OCI-LY1 (cell line): ENCODE results near the gene ACTN2.

Experiments used
- H2AFZ ChIP-seq: fragments of 200-600 bp; sonication (generic), shearing (Covaris generic); 2 replicates; pipeline ENCODE4 v1.6.0; 2014; ENCODE audit warnings: antibody characterized with exemption, mild to moderate bottlenecking, low read length
- H3F3A ChIP-seq: fragments of 200-600 bp; sonication (generic), shearing (Covaris generic); 2 replicates; pipeline ENCODE4 v1.6.0; 2014; ENCODE audit warnings: mild to moderate bottlenecking, antibody characterized with exemption, low read length, moderate library complexity; ENCODE audit not compliant: insufficient read depth
- H3K27ac ChIP-seq: fragments of 200-600 bp; sonication (generic); 2 replicates; pipeline ENCODE4 v1.5.1; 2014; ENCODE audit warnings: low read length, mixed run types, mild to moderate bottlenecking, low read depth; ENCODE audit not compliant: poor library complexity, severe bottlenecking
- H3K27me3 ChIP-seq: fragments of 200-600 bp; sonication (generic); 2 replicates; pipeline ENCODE4 v1.6.0; 2014; ENCODE audit warnings: antibody characterized with exemption, mild to moderate bottlenecking, low read length, moderate library complexity; ENCODE audit not compliant: insufficient read depth
- H3K36me3 ChIP-seq: fragments of 200-600 bp; sonication (generic); 2 replicates; pipeline ENCODE4 v1.6.1; 2014; ENCODE audit warnings: mild to moderate bottlenecking, antibody characterized with exemption, low read length, moderate library complexity, mixed read lengths; ENCODE audit not compliant: insufficient read depth
- H3K4me1 ChIP-seq: fragments of 200-600 bp; sonication (generic); 2 replicates; pipeline ENCODE4 v1.5.1; 2014; ENCODE audit warnings: mild to moderate bottlenecking, low read length, moderate library complexity; ENCODE audit not compliant: insufficient read depth, severe bottlenecking
- H3K4me2 ChIP-seq: fragments of 200-600 bp; sonication (generic), shearing (Covaris generic); 2 replicates; pipeline ENCODE4 v1.6.1; 2014; ENCODE audit warnings: low read length
- H3K4me3 ChIP-seq: fragments of 200-600 bp; sonication (generic); 2 replicates; pipeline ENCODE4 v1.5.1; 2014; ENCODE audit warnings: low read length, low read depth, mild to moderate bottlenecking, mixed read lengths; ENCODE audit not compliant: poor library complexity, severe bottlenecking
- H3K79me2 ChIP-seq: fragments of 200-600 bp; shearing (Covaris generic); 2 replicates; pipeline ENCODE4 v1.6.1; 2016; ENCODE audit warnings: mixed run types, low read length, mixed read lengths; ENCODE audit not compliant: insufficient read depth
- H3K9ac ChIP-seq: fragments of 200-600 bp; sonication (generic), shearing (Covaris generic); 2 replicates; pipeline ENCODE4 v1.6.1; 2014; ENCODE audit warnings: mild to moderate bottlenecking, low read length, mixed read lengths
- H3K9me2 ChIP-seq: fragments of 200-600 bp; sonication (generic), shearing (Covaris generic); 2 replicates; pipeline ENCODE4 v1.6.1; 2014; ENCODE audit warnings: low read depth, mild to moderate bottlenecking, low read length, mixed read lengths
- H3K9me3 ChIP-seq: fragments of 200-600 bp; shearing (Covaris generic); 2 replicates; pipeline ENCODE4 v1.6.1; 2014; ENCODE audit warnings: low read length, mixed read lengths
- H4K20me1 ChIP-seq: fragments of 200-600 bp; sonication (generic), shearing (Covaris generic); 2 replicates; pipeline ENCODE4 v1.6.0; 2016; ENCODE audit warnings: mild to moderate bottlenecking, low read length; ENCODE audit not compliant: insufficient read depth
- CTCF ChIP-seq: fragments of 200-600 bp; sonication (generic), shearing (Covaris generic); IDR thresholded peaks from 2 replicates; pipeline ENCODE4 v1.5.1; 2017; ENCODE audit warnings: mild to moderate bottlenecking, antibody characterized with exemption, low read length, moderate library complexity, mixed read lengths
- EZH2 ChIP-seq: fragments of 200-600 bp; sonication (generic), shearing (Covaris generic); IDR thresholded peaks from 2 replicates; pipeline ENCODE4 v1.8.0; 2017; ENCODE audit warnings: borderline replicate concordance, mixed run types, mild to moderate bottlenecking, antibody characterized with exemption, low read length, moderate library complexity, mixed read lengths

Gene ACTN2

GRCh38 chr1:236794585-236795034 is 108.3 kb downstream of the ACTN2 start:
- no peaks in the 10 kb centered on the region for H3K27me3 ChIP-seq
- peak overlapping the region; percentile 92 for H3K4me2 ChIP-seq
- no peak overlapping the region for H3K27ac ChIP-seq
- peak overlapping the region; percentile 97 for H3K4me3 ChIP-seq
- H3K9me2 ChIP-seq, result no peaks in the 10 kb centered on the region
- peak overlapping the region; percentile 92 for H2AFZ ChIP-seq
- TF ChIP-seq CTCF, result no peak
- no peak for TF ChIP-seq EZH2
- peaks cover 32% of the 10 kb centered on the region for H3K4me1 ChIP-seq
- H4K20me1 ChIP-seq, result no peaks in the 10 kb centered on the region
- H3K9ac ChIP-seq, result peak overlapping the region; percentile 94; the same call in 1 of the 2 replicates
- H3F3A ChIP-seq, result no peaks in the 10 kb centered on the region
- H3K9me3 ChIP-seq, result no peaks in the 10 kb centered on the region
- H3K79me2 ChIP-seq, result peaks cover 33% of the 10 kb centered on the region
- H3K36me3 ChIP-seq, result no peaks in the 10 kb centered on the region; the same call in 1 of the 2 replicates

DNA sequence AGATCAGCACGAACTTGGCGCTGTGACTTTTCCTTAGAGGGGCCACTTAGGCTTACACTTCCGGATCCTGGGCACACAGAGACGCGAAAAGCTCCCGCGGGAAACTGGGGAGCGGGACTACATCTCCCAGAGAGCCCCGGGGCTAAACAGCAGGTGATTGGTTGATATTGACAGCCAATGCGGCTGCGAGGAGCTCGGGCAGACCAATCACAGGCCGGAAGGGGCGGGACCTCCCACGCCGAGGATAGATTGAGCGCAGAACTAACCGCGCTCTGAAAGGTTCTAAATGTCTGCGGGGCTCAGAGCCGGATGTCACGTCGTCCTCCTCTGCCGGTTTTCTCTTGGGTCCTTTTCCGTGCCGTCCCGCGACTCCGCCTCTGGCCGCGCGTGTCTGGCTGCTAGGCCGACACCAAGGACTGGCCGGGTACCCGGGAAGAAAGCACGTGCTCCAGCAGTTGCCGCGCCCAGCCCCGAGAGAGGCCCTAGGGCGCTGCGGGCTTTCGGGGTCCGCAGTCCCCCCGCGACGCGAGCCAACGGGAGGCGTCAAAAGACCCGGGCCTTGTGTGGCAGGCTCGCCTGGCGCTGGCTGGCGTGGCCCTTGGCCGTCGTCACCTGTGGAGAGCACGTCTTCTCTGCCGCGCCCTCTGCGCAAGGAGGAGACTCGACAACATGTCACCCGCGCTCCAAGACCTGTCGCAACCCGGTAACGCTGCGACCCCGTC is 108.9 kb downstream of the ACTN2 start, which contains the start of gene MTR:
TSS of gene MTR (plus strand) at position 258 of the 722 bp plus-strand sequence. CDS start at position 670, 412 bp downstream.
- Histone ChIP-seq H3F3A (no peaks in the 10 kb centered on the region), H3K36me3 (peaks cover 5% of the 10 kb centered on the region; the same call in 1 of the 2 replicates), H3K27me3 (no peaks in the 10 kb centered on the region), H3K9me2 (no peaks in the 10 kb centered on the region), H3K4me2 (peak within 1 kb of the TSS; percentile 92), H2AFZ (peak within 1 kb of the TSS; percentile 92), H3K4me3 (peak within 1 kb of the TSS; percentile 97), H4K20me1 (no peaks in the 10 kb centered on the region), H3K4me1 (peaks cover 32% of the 10 kb centered on the region), H3K79me2 (peaks cover 39% of the 10 kb centered on the region), H3K9me3 (no peaks in the 10 kb centered on the region), H3K27ac (peak within 1 kb of the TSS; percentile 71), H3K9ac (peak within 1 kb of the TSS; percentile 94)
- TF ChIP-seq CTCF, result no peak
- no peak for TF ChIP-seq EZH2

GRCh38 chr1:236795757-236796667 is 109.7 kb downstream of the ACTN2 start:
- TF ChIP-seq EZH2, result no peak
- no peak for TF ChIP-seq CTCF
- Histone ChIP-seq H3K9me3 (no peaks in the 10 kb centered on the region), H4K20me1 (no peaks in the 10 kb centered on the region), H3K9ac (peak overlapping the region; percentile 94), H3K27me3 (no peaks in the 10 kb centered on the region), H3K79me2 (peaks cover 43% of the 10 kb centered on the region), H3K27ac (peak overlapping the region; percentile 71), H3K4me1 (peaks cover 32% of the 10 kb centered on the region), H3K36me3 (peaks cover 6% of the 10 kb centered on the region; the same call in 1 of the 2 replicates), H3F3A (no peaks in the 10 kb centered on the region), H2AFZ (no peak overlapping the region; the same call in 1 of the 2 replicates), H3K4me2 (peak overlapping the region; percentile 92), H3K9me2 (no peaks in the 10 kb centered on the region), H3K4me3 (peak overlapping the region; percentile 97)
